GM12892 (cell line): Measurements from ENCODE around the gene GSTA5.

Experiments
- POLR2A ChIP-seq: IDR thresholded peaks from 2 replicates; pipeline ENCODE4 v1.6.1; 2011; ENCODE audit warnings: low read depth, low read length, control low read depth
- POLR2AphosphoS5 ChIP-seq: IDR thresholded peaks from 2 replicates; pipeline ENCODE4 v1.6.1; 2011; ENCODE audit warnings: low read depth, low read length, control low read depth

- TF ChIP-seq POLR2AphosphoS5 (no peak), POLR2A (no peak)
Observed at GRCh38 chr6:52787917-52788316, 52.7 kb downstream of the GSTA5 start.
